GM10847 (cell line): ENCODE data around the gene C3.

ENCODE experiments used
- POLR2A ChIP-seq: IDR thresholded peaks from 2 replicates; pipeline ENCODE4 v1.6.1; 2011; ENCODE audit not compliant: insufficient read length; ENCODE audit errors: extremely low read depth

The C3 gene

DNA sequence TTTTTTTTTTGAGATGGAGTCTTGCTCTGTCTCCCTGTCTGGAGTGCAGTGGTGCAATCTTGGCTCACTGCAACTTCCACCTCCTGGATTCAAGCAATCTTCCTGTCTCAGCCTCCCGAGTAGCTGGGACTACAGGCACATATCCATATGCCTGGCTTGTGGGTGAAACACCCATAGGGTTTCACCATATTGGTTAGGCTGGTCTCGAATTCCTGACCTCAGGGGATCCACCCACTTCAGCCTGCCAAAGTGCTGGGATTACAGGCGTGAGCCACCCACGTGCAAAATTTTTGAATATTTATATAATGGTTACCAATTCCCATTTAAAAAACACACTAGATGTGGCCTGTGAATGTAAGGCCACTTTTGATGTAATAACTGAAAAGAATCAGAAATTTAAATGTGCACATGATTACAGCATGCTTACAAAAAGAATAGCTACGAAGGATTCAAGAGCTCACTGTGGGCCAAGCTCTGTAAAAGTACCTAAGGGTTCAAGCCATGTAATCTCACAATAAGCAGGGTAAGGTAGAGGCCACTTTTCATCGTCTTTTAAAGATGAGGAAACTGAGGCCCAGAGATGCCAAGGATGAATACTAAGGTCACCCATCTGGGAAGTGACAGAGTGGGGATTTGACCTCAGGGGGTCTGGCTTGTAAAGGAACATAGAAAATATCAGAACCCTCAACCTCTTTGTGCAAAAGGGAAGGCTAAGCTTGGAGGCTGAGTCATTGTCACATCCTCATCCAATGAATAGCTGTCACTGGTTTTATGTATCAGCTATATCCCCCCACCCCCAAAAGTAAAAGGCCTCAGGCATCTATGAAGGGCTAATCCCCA, 68.3 kb downstream of the C3 start:
- no peak for TF ChIP-seq POLR2A

DNA sequence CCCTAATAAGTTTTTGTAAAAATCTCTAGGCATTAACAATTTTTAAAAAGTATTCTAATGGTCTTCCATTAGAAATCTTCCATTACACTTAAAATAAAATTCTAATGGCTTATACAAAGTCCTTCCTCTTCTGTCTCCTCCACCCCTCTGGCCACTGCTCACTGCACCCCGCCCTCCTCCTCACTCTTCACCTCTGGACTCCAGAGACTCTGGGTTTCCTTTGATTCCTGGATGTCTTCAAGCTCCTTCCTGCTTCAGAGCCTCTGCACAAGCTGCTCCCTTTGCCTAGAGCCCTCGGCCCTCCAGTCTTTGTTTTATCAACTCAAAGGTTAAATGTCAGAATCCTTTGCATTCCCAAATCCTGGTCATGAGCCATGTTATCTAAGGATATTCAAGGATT, 71.3 kb downstream of the C3 start:
- TF ChIP-seq POLR2A, result no peak

DNA sequence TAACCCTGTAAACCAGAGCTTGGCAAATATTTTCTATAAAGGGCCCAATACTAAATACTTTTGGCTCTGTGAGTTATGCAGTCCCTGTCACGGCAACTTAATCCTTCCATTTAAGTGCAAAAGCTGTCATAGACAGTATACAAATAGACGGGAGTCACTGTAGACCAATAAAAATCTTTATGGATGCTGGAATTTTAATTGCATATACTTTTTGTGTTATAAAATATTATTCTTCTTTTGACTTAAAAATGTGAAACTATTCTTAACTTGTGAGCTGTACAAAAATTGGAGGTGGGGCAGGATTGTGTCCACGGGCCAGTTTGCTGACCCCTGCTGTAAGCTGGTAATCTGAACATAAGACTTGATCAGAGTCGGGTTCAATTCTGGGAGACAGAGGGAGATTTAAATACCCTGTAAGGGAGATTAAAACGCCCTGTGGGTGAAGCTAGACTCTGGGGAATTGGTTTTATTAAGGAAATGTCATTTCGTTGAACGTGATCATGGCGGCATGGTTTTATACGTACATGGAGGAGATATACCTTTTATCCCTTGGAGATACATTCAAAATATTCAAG, 72.2 kb downstream of the C3 start:
- TF ChIP-seq POLR2A, result no peak

DNA sequence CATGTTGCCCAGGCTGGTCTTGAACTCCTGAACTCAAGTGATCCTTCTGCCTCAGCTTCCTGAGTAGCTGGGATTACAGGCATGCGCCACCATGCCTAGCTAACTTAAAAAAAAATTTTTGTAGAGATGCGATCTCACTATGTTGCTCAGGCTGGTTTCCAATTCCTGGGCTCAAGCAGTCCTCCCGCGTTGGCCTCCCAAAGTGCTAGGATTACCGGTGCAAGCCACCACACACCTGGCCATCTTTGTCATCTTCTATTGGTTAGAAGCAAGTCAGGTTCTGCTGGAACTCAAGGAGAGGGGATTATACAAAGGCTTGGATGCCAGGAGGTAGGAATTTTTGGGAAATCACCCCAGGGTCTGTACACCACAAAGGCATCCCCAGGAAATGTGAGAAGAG, 75.7 kb downstream of the C3 start:
- TF ChIP-seq POLR2A, result no peak

DNA sequence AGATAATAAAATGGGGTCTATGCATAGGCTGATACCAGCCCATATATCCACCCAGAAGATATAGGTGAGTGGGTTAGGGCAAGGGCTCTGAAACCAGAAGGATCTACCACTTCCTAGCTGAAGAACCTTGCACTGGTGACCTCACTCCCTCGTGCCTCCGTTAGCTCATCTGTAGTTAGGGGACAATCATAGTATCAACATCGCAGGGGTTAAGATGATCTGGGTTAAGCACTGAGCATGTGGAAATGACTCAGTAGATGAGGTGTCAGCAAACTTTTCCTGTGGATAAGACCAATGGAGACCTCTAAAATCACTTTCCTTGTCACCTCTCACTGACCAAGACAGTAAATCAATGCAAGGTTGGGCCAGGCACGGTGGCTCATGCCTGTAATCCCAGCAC, 81.0 kb downstream of the C3 start:
- no peak for TF ChIP-seq POLR2A

DNA sequence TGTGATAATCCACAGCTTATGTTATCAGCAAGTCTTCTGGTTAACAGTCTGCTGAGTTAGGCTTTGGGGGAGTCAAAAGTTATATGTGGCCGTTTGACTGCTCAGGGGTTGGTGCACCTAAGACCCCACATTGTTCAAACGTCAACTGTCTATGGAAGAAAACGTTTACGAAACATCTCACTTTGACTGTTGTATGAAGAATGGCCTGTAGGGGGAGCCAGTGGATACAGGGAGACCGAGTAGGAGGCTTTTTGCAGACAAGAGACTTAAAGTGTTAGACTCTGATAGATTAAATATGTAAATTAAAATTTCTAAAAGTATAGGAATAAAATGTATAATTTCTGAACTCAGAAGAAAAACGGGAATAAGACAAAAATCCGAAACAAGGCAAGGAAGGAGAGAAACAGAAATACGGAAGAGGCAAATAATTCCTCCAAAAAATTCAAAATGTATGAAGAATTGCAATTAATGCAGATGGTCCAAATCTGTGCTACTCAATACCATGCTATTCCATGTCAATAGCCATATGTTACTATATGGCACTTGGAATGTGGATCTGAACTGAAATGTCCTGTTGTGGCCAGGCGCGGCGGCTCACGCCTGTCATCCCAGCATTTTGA, 88.3 kb downstream of the C3 start:
- no peak for TF ChIP-seq POLR2A
